NCI-H1694 (cell line): Measurements from ENCODE around the gene PIK3CA.
A peak's percentile ranks its signal among the peaks of the same experiment; 100 is the strongest.
"Not testable (repeated sequence)": the region's sequence is repeated elsewhere in the genome, so short reads cannot be mapped to it uniquely, and the experiment has no call there.

Experiments
- DNase-seq: peaks from one replicate; lab custom pipeline; 2025; lab: John Stamatoyannopoulos, UW

Gene PIK3CA

GRCh38 chr3:179147873-179148615 lies at the start of gene PIK3CA:
PIK3CA (plus strand) TSS chr3:179148357; CDS start chr3:179198826, 50,469 bp downstream.
- DNase-seq = peak; percentile 97

GRCh38 chr3:179098388-179099077 lies 49.6 kb upstream of the PIK3CA start:
- no peak for DNase-seq

DNA sequence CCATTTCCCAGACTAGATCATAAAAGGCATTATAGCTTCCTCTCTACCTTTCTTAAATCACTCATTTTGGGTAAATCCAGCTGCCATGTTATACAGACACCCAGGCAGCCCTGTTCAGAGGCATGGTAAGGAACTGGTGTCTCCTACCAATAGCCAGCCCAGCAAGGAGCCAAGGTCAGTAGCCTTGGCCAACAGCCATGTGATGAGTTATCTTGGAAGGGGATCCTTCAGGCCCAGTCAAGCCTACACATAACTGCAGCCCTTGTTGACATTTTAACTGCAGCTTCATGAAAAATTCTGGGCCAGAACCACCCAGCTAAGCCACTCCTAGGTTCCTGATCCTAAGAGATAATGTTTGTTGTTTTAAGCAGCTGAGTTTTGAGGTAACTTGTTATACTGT lies 47.5 kb upstream of the PIK3CA start:
- DNase-seq = no peak

DNA sequence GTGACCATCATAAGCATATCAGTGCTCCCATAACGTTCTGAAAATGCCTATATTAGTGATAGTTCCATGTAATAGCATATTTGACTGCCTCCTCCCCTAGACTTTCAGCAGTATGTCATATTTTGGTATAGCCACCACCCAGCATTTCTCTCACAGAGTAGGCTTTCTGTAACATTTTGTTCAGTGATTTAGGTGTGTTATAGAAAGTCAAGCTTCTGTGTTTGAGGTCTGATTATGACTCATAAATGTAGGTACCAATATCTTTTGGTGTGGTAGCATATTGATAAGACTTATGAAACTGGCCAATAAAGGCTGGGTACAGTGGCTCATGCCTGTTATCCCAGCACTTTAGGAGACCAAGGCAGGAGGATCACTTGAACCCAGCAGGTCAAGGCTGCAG lies 42.3 kb upstream of the PIK3CA start:
- DNase-seq = no peak

DNA sequence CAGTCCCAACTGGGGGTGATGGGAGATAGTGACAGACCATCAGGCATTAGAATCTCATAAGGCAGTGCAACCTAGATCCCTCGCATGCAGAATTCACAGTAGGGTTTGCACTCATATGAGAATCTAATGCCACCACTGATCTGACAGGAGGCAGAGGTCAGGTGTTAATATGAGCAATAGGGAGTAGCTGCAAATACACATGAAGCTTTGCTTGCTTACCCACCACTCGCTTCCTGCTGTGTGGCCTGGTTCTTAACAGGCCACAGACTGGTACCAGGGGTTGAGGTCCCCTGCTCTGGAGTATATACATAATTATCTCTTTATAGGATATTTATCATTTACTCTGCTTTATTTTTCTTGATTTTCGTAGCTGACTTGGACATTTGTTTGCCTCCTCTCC lies 40.5 kb upstream of the PIK3CA start:
- no peak for DNase-seq

GRCh38 chr3:179108086-179108485 lies 40.1 kb upstream of the PIK3CA start:
- no peak for DNase-seq

- no peak for DNase-seq
These were observed 34.3 kb upstream of the PIK3CA start for GRCh38 chr3:179113903-179114302.

DNA sequence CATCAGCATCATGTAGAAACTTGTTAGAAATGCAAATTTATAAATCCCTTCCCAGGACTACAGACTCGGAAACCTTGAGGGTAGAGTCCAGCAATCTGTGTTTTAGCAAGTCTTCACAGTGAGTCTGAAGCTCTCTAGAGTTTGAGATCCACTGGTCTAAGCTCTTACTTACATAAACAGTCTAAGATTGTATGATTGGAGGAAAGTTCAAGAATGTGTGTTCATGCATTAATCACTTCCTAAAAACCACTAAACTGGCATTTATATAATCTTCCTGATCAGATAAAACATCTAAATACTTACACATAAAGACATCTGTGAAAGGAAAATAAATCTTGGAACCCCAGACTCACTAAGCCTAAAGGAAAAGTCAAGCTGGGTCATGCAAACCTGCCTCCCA lies 32.7 kb upstream of the PIK3CA start:
- not testable (repeated sequence) for DNase-seq

DNA sequence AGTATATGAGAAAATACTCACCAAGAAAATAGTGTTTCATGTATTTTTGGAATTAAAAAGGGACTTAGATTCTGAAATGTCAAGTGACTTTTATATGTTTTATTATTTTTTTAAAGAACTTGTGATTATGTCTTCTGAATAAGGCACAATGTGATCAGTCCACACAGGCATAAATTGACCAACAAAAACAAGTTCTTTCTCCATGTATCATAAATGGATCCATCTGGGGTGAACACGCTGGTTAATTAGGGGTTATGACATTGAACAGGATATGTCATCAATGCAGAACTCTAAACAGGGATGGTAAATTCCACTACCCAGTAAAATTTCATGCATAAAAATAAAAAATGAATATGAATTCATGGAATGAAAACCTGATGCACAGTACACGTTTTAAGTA lies 31.3 kb upstream of the PIK3CA start:
- no peak for DNase-seq

DNA sequence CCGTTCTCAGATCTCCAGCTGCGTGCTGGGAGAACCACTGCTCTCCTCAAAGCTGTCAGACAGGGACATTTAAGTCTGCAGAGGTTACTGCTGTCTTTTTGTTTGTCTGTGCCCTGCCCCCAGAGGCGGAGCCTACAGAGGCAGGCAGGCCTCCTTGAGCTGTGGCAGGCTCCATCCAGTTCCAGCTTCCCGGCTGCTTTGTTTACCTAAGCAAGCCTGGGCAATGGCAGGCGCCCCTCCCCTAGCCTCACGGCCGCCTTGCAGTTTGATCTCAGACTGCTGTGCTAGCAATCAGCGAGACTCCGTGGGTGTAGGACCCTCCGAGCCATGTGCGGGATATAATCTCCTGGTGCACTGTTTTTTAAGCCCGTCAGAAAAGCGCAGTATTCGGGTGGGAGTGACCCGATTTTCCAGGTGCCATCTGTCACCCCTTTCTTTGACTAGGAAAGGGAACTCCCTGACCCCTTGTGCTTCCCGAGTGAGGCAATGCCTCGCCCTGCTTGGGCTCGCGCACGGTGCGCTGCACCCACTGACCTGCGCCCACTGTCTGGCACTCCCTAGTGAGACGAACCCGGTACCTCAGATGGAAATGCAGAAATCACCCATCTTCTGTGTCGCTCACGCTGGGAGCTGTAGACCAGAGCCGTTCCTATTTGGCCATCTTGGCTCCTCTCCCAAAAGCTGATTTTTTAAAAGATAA lies 15.8 kb upstream of the PIK3CA start:
- not testable (repeated sequence) for DNase-seq

DNA sequence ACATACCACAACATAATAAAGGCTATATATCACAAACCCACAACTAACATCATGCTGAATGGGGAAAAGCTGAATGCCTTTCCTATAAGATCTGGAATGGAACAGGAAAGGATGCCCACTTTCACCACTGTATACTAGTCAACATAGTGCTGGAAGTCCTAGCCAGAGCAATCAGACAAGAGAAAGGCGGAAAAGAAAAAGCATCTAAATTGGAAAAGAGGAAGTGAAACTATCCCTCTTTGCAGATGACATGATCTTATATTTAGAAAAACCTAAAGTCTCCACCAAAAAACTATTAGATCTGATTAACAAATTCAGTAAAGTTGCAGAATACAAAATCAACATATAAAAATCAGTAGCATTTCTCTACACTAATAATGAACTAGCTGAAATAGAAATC lies 14.6 kb upstream of the PIK3CA start:
- no peak for DNase-seq

DNA sequence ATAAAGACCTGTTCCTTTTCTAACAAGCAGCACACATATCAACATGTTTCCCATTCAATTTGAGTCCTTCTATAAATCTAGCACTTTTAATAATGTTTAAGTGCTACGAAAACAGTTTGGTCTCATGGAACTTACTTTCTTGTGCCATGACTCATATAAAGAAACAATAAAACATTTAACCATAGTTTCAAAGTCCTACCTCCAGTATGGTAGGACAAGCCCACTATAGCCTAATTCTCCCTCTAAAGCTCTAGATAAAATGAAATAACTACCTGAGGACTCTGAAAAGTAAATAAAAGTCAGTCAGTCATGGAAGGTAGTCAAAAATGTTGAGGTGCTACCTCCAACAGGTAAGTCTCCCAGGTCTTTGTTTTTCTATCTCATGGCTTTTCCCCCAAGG lies 12.0 kb upstream of the PIK3CA start:
- DNase-seq = no peak

- no peak for DNase-seq
These were observed 6.3 kb upstream of the PIK3CA start for GRCh38 chr3:179141890-179142289.

DNA sequence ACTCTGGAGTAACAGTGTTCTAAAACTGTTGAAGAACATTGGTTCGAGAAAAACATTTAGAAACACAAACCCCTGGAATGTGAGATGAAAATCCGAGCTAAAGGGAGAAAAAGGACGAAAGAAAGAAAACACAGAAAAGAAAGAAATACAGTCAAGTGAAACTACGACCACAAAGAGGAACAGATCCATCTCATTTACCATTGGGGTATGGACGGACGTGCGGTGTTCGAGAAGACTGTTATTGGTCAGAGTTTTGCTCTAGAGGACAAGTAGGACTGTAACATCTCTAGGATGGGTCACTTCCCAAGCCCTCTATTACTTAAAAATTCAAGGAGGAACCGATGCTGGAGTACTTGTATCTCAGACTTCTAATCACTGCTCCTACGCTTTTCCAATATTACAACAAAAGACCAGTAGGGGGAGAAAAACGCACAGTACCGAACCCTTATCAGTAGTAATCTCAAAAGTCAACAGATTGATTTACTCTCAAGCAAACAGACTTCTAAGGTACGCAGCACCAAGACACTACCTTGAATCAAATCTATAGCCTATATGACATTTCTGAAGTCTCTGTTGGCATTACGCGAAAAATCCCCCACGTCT lies 1.1 kb upstream of the PIK3CA start:
- peak; percentile 66 for DNase-seq

DNA sequence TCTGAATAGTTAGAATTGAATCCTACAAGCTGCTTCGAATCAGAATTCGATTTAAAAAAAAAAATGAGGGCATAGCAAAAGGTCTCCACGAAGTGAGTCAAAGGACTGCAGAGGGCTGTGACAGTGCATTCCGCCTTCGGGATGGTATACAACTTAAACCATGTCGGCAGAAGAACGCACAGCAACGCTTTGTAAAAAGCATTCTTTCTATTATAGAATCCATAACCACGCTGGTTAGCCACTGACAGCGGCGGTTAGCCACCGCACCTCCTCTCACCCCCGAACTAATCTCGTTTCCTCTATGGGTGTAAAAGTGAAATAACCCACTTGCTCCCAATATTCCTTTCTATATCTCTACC lies 664 bp upstream of the PIK3CA start:
- peak; percentile 47 for DNase-seq

DNA sequence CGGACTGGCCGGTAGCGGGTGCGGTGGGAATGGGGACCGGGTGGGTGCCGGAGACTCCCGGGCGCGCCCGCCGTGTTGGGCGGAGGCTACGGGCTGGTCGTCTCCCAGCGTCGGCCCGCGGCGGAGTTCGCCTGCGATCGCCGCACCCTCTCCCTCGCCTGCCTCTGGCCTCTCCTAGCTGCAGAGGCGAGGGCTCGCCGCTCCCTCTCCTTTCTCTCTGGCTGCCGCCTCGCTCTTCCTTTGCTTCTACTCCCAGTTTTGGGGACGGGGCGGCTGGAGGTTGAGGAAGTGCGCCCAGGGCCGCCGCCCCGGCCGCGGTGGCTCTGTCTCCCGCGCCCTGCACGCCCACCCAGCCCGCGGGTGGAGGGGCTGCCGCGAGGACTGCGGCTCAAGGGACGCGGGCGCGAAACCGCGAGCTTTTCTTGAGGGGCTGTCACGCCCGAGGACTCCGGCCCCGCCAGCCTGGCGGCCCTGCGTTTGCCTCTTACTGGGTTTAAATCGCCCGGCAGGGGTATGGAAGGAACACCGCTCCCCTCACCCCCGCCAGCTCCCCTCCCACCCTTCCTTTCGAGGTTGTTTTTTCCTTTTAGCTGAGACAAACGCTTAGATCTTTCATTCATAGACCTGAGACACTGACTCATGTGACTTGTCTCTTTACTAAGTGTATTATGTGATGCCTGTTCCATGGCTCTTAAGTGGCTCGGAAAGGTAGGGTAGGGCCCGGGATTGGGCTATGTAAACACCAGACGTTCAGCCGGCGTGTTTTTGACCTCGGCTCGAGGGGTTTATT lies 654 bp downstream of the PIK3CA start:
- no peak for DNase-seq

DNA sequence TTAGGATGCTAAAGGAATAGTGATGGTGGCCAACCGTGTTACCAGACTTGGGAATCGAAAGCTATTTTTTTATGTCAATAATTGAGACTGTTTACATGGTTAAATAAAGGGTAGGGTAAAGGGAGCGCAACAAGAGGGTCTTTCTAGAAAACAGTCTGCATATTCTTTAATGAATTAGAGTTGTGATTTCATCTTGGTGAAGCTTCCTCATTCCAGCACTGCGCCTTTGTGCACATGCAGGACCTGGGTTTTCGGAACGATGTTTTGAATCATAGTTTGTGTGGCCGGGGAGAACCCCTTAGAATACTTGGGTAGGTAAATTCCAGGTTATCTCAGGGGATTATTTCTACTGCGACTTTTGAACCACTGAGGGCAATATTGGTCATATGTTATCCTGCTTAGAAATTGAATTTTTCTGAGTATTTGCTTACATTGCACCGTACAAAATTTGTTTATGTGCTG lies 1.3 kb downstream of the PIK3CA start:
- no peak for DNase-seq

DNA sequence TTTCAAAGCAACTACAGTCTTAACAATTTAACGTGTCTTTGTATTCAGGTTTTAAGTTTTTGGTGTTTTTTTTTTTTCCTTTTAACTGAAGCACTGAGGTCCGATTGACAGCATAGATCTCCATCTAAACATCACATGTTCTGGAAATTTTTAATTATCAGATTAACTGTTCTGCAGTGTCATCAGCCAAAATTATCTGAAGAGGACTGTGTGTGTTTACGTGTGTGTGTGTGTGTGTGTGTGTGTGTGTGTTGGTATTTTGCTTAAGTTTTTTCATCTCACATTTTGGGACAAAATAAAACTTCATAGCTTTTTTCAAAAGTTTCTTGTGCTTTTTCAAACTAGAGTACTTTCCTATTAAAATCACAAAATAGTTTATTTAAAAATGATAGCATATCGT lies 1.8 kb downstream of the PIK3CA start:
- DNase-seq = no peak

GRCh38 chr3:179150610-179151009 lies 2.5 kb downstream of the PIK3CA start:
- no peak for DNase-seq

- DNase-seq = no peak
These were observed 3.3 kb downstream of the PIK3CA start for GRCh38 chr3:179151474-179151873.

DNA sequence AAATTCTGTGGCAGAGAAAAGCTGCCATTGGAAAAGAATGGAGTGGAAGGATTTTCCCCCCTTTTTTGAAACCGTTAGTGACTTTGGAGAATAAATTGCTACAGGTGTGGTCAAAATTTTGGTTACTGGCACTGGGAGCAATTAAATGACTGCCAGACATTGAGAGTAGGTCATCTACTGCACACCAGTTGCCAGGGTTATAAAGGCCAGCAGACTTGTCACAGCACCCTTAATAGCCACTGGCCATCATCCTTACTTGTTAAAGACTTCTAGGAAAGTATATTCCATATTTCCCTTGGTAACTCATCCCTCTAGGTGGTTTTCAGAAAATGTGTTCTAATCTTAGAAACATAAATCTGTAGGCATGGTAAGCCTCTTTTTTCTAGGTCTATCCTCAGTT lies 8.0 kb downstream of the PIK3CA start:
- no peak for DNase-seq

- DNase-seq = no peak
These were observed 8.6 kb downstream of the PIK3CA start for GRCh38 chr3:179156775-179157174.
